Stimulated activated CD4-positive, alpha-beta T cell treated with anti-CD3 and anti-CD28 coated beads, Interleukin-2, amount 100 ng/mL, for 48 hours (primary cell): ENCODE data around the gene IL17F.
A peak's percentile ranks its signal among the peaks of the same experiment; 100 is the strongest.

Experiments
- DNase-seq, 2 donors: peaks; one replicate each; pipeline ENCODE4 v3.0.0-alpha.2; 2020

Gene IL17F

DNA sequence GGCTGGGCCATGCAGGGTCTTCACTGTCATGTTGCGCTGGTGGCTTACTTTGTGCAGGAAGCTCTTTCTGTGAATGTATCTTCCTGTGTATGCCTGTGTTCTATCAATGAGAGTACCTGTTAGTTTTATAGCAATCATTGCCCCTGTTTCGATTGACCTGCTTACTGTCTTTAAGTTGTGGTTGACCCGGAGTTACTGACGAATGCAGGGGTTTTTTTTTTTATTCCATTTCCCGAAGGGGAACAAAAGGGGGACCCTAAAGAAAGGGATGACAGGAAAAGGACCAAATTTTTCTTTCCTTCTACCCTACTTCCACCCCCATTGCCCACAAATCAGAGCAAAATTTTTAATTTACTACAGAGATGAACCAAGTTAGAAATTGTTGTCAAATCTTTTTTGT is at the start of gene IL17F:
Gene IL17F, minus strand, starts transcription at position 101 of the 400 bp plus-strand sequence. Its CDS starts 71 bp downstream, at position 30.
- DNase-seq, result no peak

DNA sequence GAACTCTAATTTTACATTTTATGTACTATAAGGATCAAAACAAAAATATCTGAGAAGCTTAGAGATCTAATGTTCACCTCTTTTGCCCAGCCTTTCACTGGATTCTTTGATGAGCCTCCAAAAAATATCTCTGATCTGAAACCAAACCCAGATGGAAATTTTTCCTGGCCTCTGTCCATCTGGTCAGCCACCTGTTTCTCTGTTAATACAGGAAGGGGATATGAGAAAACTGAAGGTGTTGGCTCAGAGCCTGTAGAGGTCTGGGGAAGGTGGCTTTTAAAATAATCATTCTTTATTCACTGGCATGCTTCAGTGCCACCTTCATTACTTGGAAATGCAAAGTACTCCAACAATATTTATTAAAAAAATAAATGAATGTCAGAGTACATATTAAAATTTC is 48.8 kb upstream of the IL17F start:
- no peak for DNase-seq

DNA sequence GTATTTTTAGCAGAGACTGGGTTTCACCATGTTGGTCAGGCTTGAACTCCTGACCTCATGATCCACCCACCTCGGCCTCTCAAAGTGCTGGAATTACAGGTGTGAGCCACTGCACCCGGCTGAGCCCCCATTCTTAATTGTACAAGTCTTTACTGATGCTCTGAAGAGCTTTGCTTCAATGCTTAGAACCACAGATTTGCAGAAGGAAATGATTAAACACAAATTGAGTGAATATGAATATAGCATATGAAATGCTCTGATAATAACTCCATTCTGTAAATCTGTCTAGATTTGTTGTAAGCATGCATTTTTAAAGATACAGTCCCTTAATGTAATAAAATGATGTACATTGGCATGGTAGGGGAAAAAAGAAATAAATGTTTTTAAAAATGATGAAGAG is 44.5 kb upstream of the IL17F start:
- DNase-seq, result no peak

DNA sequence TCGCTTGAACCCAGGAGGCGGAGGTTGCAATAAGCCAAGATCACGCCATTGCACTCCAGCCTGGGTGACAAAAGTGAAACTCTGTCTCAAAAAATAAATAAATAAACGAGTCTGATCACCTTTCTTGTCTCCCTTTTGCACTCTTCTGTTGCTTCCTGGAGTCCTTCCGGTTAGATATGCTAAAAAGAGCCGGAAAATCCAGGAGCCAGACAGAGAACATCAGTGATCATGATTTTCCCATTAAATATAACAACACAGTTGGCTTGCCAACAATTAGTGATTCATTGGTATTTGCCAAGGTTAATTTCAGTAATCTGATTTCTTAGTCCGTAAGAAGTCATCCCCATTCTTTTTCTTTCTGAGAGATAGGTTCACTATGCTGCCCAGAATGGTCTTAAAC is 43.9 kb upstream of the IL17F start:
- DNase-seq, result no peak

DNA sequence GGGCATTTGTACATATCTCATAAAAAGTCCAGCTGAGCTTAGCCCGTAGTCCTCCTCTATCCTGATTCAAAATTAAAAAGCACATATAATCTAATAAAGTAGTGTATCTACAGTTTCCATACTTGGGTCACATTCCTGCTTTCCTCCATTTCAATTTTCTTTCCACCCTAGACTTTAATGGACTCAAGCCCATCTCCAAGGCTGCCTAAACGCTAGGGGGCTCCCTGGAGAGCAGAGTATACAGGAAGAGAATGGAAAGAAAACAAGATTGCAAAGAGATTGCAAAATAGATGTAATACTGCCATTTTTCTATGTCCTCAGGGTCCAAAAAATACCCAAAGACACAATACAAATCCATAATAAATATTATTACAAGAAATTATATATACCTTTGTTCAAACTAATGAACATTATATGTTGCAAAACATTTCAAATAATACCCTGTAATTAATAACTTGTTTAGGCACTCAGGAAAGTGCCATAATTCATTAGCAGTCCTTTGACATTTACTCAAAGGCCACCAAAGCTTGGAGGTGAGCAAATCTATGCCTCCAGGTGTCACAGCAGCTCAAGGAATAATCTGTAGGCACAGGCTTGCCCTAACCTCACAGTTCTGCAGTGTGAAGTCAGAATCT is 42.6 kb upstream of the IL17F start:
- DNase-seq, result peak; percentile 57 to 70

DNA sequence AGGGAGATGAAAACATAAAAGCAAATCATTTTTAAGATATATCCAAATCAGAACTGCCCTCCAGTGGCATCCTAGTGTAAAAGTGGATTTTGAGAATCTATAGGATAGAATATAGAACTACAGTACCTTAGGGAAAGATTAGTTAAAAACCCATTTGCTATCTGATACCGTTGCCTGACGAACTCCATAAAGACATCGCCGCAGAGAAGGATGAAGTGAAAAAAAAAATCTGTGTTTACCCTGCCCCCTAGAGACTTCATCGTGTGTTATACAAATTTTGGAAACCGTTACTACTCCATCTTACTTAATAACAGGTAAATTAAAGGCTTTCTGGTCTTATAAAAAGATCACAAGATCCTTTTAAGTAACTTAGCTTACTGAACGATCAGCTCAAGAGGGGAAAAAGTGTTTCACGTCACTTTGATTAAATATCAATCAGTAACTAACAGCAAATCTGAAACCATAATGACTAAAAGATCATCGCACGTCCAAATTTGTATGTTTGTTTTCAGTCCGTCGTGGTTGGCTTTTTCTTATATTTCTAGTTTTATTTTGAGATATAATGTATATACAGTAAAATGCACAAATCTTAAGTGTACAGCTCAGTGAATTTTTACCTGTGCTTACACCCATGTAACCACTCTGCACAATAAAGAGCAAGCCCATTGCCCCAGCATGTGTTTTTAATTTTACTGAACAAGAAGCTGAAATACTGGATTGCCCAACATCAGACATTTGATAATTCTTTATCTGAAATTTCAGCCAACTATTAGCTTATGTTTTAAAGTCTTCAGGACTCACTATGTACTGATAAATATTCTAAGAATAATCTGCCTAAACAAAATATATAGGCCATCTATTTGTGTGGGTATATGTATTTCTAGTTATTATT is 41.1 kb upstream of the IL17F start:
- no peak for DNase-seq

DNA sequence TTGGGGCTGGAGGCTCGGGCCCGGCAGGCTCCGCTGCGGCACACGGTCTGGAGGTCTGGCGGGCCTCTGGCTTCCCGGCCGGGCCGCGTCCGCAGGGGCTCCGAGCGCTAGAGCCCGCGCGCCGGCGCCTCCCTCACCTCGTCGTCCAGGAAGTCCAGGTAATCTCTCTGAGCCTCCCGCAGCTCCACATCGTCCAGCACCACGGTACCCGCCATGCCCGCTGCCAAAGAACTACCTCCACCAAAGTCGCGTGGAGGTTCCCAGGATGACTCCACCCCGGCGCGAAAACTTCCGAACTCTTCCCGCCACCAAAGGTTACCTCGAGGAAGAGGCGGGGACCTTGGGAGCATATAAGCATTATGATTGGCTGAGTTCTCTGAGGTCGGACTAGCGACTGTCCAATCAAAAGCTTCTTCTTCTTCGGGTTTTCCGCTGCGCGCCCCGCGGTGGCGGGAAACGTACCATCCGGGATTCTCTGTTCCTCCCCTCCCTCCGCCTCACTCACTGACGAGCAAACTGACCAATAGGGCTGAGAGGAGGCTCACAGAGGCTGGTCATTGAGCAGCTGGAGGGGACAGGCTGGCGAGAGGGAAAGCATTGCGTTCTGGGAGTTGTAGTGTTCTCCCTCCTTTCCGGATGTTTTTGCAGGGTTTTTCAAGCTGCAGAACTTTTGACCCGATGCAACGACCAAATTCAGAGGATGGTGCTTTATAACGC is 40.3 kb upstream of the IL17F start, which contains the start of gene MCM3:
Gene MCM3, minus strand, starts transcription at position 283 of the 717 bp plus-strand sequence. Its CDS starts 68 bp downstream, at position 215.
- peak; percentile 86 to 87 for DNase-seq

DNA sequence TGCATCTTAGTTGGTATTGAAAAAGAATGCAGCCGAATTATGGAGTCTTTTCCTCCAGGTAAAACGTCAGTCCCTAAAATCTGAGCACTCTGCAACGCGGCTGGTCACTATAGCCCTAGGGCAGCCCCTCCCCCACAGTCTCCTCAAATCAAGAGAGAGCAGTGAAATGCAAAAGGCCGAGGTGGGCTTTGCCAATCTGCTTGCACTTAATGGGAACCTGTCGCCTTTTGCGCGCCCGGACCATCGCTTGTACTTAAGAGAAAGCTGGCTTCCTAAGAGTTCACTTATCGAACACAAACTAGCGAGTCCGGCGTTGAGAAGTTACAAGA is 39.8 kb upstream of the IL17F start:
- DNase-seq, result peak; percentile 40 to 55

DNA sequence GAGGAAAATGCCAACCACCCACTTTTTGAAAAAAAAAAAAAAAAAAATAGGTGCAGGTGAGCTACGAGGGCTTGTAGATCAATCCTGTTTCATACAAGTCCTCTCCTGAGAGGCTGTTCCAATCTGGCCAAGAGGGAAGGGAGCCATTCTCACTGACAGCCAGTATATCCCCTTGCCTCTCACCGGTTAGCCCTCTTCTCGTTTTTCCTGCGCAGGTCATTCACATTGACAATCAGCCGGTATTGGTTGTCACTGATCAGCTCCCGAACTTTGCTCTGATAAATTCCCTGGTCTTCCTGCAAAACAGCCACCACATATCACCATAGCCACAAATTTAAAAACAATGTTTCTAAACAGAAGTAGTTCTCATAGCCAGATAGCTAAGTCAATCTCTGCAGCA is 38.8 kb upstream of the IL17F start:
- DNase-seq, result no peak

DNA sequence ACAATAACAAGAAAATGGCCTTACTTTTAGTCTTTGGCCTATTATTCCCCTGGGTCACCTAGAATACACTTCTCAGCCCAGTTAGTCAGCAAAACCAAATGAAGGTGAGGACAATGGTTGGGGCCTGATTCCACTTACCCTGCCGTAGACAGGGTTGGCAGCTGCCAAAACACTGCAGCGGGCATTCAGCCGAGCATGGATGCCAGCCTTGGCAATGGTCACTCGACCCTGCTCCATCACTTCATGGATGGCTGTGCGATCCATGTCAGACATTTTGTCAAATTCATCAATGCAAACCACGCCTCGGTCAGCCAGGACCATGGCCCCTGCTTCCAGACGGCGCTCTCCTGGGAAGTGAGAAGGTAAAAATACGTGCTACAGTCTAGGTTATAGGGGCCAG is 31.8 kb upstream of the IL17F start:
- no peak for DNase-seq

DNA sequence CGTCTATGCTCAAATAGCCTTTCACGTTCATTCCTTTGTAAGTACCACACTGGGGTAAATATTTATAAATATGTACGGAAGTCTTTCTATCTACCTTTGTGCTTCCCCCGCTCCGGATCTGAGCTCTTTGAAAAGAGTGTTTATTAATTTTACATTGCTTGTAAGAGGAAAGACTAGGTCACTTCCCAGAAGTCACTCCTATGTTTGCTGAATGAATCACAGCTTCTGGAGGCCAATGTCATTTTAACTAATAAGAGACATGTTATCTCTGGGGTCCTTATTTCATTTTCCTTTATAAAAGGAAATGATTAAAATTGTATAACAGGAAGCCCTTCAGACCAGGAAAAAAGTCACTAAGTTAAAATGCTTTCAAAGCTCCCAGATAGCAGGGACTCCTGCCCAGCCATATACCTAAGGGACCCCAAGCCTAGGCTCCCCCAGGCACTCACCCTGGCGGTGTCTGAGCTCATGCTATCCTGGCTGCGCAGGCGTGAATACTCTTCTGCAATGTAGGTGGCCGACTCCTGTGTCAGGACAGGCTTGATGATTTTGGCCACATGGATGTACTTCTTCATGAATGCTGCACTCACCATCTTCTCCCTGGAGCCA is 27.7 kb upstream of the IL17F start:
- DNase-seq, result no peak

DNA sequence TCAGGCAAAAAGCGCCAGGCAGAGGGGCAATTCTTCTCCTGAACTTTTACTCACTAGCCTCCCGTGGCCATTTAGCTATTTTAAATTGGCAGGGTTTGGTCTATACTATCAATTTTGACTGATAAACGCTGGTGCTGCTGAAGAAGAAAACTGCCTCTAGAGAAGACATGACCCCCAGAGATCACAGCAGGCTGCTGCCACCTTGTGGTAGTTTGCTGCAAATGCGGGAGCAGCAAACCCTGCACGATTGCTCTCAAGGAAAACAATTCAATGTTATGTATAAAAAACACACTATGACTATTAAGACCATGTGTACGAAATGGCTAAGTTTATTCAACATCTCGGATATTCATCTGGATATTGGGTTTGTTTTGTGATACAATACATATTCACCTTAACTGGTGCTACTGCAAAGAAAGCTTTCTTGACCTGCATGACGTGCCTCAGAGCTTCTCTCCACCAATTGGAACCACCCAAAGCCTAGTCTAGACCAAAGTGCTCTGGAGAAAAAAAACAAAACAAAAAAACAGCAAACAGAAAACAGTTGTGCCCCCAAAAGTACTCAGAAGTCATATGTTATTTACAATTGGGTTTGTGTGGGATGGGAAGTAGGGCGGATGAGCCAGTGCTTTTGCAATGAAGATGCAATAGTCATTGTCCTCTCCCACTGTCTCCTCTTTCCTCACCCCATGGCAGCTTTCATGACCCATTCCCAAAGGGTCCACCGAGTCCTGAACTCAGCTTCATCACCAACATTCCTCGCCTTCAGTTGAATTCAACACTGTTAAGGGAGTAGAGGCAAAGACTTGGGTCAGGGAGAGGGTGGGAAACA is 19.6 kb upstream of the IL17F start:
- peak; percentile 64 to 68 for DNase-seq

DNA sequence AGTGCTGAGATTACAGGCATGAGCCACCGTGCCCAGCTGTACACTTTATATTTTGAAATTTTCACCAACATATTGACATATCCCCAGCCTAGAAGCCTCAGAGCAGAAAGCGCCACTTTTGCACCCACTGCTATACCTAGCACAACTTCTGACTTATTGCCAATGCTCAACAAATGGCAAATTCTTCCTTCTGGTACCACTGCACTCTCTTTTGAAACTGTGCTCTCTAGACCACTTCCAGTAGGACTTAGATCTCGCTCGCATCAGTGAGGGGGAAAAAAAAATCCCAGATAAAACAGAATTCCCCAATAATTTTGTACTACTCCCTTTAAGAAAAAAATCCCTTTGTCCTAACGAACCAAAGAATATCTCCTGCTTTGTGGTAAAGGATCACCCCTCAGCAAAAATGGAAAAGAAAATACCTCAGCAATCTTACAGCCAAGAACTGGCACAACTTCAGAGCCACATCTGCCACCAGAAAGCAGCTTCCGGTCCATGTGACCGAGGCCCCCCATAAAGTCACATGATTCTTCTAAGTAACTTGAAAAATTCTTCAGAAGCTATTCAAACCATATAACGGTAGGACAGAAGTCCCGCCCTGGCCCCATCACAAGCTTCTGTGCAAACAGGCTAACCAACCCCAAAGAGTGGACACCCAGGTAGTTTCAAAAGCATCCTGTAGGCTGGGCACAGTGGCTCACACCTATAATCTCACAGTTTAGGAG is 18.5 kb upstream of the IL17F start:
- DNase-seq, result no peak

DNA sequence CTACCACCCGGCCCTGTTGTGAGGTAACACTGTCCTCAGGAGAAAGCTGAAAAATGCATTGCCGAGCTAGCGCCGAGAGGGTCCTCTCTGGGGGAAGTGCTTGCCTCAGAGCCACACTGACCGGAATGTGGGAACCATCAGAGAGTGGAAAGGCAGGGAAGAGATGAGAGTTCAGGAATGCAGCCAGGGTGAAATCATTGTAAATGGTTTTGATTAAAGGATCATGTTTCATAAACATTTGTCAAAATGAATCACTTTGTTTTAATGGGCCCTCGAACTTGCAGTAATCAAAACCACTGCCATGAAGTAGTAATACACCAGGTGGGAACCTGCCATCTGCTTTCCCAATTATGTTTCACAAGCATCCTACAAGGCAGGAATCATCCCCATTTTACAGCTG is 16.9 kb upstream of the IL17F start:
- DNase-seq, result no peak

DNA sequence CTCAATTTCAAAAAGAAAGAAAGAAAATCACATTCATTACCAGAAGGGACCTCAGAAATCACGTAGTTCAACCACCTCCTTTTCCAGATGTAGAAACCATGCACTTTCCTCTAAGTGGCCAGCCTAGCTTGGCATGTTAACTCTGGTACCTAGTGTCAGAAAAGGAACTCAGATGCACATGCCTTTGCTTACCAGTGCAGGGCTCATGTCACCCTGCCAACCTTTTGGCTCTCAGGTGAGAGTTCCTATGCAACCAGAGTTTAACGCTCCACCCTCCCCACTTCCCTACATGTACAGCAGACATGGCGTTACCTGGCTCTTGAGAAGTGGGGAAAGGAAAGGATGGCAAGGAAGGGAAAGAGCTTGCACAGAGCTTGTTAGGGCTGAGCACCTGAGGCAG is 16.3 kb upstream of the IL17F start:
- no peak for DNase-seq

DNA sequence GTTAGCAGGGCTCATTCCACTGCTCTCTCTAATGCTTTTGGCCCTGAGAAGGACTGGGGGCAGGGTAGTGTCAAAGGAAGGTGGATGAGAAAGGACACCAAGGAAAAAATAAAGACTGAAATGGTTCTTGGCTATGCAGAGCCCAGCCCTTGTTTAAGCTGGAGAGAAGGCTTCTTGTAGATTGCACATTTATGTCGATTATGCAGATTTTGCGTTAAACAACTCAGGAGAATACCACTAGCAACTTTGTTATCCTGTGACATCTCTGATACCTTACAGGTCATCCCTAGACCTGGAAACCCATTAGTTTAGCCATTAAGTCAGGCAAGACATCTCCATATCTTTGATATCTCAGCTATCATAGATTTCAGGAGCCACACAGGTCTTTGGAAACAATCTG is 11.1 kb upstream of the IL17F start:
- no peak for DNase-seq

DNA sequence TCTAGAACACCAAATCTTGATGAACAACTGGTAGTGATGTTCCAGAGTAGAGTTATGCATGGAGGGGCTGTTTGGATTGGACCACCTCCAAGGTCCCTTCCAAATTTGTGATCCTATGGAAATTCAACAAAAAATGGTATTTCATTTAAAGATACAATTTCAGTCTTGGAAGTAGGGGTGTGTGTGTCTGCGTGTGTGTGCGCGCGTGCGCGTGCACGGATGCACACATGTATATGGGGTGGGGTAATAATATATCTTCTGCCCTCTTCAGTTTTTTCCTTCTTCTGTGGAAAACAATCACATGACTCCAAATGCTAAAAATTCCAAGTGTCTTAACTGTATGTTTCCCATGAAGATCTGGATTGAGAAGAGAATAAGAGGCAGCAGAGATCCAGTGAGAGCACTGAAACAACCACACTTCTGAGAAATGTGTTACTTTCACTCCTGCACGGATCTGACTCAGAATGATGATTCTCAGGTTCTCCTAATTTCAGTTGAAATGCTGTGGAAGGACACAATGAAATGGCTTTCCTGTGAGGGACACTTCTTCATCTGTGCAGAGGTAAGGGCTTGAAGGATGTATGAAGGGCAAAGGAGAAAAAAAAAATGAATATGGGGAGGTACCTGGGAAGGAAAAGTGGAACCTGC is 10.6 kb upstream of the IL17F start:
- DNase-seq, result no peak

DNA sequence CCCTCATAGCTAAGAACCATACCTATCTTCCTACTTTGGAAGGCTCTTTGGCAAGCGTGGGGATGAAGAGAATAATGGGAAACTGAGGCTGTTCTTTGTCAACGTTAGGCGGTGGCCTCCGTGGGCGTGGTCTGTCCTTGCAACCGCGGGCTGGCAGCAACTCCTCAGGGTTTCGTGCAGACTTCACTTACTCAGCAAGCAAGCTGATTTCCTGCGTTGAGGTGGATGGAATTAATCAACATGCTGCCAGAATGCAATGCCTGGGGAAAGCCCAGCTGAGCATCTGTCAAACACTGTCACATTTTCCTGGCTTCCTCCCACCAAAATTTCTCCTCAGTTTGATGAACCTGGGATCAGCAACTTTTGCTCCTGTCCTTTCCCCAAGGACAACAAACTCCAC is 9.2 kb upstream of the IL17F start:
- DNase-seq, result peak in 1 of 2 donors; percentile 45

DNA sequence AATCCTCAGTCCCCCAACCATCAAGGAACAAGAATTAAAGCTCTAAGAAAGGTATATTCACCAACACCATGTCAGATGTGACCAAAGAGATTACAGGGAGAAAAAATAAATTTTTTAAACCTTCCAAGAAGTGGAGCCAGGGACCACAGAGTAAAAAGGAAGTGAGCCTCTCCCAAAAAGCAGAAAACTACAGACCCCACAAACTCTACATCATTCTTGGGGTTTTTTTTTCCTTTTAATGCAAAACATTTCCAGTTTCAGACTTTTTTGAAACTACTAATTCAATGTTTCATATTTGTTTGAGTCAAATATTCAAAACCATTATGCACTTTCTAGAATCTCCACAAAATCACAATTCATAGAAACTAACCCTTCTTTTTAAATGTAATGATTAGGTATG is 6.8 kb upstream of the IL17F start:
- DNase-seq, result no peak

DNA sequence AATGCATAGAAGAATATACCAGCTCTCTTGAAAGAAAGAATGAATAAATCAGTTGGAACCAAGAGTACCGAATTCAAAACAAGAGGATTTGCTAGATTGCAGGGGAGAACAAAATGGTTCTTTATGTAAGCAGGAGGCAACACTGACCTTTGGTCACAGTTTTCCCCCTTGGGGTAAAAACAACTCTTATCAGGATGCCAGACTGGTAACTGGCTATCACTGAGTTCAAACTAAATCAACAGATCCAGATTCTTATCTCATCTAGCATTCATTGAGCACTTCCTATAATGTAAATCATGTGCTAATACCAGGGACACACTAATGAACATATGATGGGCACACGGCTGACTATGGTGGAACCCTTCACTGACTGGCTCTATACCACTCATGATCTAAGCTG is 4.8 kb upstream of the IL17F start:
- DNase-seq, result no peak

DNA sequence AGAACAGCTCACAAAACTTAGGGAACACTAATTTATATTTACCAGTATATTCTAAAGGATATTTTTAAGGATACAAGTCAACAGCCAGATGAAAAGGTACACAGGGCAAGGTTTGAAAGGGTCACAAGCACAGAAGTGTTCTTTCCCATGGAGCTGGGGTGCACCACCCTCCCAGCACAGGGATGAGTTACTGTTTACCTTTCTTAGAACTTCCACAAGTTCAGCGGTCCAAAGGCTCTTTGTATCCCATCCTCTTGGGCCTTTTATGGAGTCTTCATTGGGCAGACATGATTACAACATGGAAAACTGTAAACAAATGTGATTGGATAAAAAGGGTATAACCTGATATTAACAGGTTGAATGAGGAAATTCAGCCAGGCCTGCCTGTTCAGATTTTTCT is 1.1 kb upstream of the IL17F start:
- no peak for DNase-seq
